Peyer's patch (tissue), 4 donors: Measurements from ENCODE around the gene ITGA2B.

Source experiments
- CTCF ChIP-seq, 6 experiments: fragments of 450-650 bp in 4 of 6; fragments of 200-600 bp in 2 of 6; sonication (generic) in 1 of 6; IDR thresholded peaks; one replicate each; pipeline ENCODE4 v1.5.1; 2017 to 2019; ENCODE audit warnings: antibody characterized with exemption in 6 of 6, mild to moderate bottlenecking in 3 of 6, moderate library complexity in 1 of 6
- POLR2A ChIP-seq, 2 donors: fragments of 450-650 bp; IDR thresholded peaks; one replicate each; pipeline ENCODE4 v1.5.1; 2017; ENCODE audit warnings: antibody characterized with exemption in 2 of 2, mild to moderate bottlenecking in 2 of 2, moderate library complexity in 2 of 2

DNA sequence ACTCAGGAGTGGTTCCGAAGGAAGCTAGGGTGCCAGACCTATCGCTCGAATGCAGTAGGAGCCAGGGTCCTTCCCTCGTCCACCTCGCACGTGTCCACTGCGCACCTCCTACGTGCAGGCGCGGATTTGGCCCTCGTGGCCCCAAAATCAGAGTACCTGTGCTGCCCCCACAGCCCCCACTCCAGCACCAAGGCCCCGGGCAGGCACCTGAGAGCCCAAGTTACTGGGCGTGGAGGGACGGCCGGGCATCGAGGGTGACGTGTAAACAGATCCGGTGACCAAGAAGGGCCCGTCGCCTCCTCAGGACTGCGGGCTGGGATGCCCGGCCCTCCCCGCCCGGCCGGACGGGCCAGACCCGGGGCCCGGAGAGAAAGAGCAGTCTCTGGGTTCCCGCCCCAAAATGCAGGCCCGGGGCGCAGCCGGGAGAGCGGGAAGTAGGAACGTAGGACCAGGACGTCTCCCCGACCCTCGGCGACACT lies 65.3 kb downstream of the ITGA2B start:
- TF ChIP-seq POLR2A (IDR thresholded peaks at IDR 0.05) (no peak), CTCF (IDR thresholded peaks at IDR 0.05) (no peak)
